ENCODE measurements around the gene CNIH4.

DNA sequence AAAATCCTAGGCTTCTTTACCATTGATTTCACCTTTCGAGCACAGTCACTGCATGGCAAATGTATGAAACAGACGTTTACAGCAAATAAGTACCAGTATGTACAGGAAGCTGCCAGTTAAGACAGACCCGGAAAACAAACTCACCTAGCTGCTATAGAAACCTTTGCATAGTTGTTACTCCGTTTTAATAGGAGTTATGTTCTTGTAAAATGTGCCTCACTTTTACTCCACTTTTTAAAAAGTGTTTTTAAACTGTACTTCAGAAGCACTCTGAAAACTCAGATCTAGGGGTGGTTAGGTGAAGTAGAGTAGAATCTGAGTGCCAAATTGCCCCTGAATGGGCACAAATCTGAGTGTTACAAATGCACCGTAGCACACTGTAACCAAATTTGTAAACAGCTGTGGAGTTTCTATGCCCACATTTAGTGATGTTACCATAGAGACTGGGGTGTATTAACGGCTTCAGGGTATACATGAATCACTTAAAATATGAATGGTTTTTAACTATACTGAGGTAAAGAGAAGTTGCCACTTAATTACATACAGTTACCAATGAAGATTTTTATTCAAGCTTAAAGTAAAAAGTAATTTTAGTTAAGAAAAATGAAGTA is 30.7 kb downstream of the CNIH4 start:
- TF ChIP-seq, protein P1, sequence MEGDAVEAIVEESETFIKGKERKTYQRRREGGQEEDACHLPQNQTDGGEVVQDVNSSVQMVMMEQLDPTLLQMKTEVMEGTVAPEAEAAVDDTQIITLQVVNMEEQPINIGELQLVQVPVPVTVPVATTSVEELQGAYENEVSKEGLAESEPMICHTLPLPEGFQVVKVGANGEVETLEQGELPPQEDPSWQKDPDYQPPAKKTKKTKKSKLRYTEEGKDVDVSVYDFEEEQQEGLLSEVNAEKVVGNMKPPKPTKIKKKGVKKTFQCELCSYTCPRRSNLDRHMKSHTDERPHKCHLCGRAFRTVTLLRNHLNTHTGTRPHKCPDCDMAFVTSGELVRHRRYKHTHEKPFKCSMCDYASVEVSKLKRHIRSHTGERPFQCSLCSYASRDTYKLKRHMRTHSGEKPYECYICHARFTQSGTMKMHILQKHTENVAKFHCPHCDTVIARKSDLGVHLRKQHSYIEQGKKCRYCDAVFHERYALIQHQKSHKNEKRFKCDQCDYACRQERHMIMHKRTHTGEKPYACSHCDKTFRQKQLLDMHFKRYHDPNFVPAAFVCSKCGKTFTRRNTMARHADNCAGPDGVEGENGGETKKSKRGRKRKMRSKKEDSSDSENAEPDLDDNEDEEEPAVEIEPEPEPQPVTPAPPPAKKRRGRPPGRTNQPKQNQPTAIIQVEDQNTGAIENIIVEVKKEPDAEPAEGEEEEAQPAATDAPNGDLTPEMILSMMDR (IDR thresholded peaks at IDR 0.05; ENCODE audit: low read depth, low read length), result no peak
- TF ChIP-seq MYC (IDR thresholded peaks at IDR 0.05; ENCODE audit: low read depth, low read length) (no peak), POLR2A (IDR thresholded peaks at IDR 0.05; ENCODE audit: extremely low read depth, insufficient read length) (no peak)
- TF ChIP-seq, protein P2, sequence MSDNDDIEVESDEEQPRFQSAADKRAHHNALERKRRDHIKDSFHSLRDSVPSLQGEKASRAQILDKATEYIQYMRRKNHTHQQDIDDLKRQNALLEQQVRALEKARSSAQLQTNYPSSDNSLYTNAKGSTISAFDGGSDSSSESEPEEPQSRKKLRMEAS (IDR thresholded peaks at IDR 0.05; ENCODE audit: low read depth, low read length), result no peak
